GM21381 (cell line): ENCODE results near the gene ANKRD13A.
"Not testable (repeated sequence)": the region's sequence is repeated elsewhere in the genome, so short reads cannot be mapped to it uniquely, and the experiment has no call there.

Source experiments
- ATAC-seq: cut with Tn5 transposase; IDR thresholded peaks from one replicate; pipeline ENCODE4 v1.9.1; 2021; ENCODE audit warnings: mild to moderate bottlenecking, moderate library complexity; ENCODE audit not compliant: unreplicated experiment

ANKRD13A gene

DNA sequence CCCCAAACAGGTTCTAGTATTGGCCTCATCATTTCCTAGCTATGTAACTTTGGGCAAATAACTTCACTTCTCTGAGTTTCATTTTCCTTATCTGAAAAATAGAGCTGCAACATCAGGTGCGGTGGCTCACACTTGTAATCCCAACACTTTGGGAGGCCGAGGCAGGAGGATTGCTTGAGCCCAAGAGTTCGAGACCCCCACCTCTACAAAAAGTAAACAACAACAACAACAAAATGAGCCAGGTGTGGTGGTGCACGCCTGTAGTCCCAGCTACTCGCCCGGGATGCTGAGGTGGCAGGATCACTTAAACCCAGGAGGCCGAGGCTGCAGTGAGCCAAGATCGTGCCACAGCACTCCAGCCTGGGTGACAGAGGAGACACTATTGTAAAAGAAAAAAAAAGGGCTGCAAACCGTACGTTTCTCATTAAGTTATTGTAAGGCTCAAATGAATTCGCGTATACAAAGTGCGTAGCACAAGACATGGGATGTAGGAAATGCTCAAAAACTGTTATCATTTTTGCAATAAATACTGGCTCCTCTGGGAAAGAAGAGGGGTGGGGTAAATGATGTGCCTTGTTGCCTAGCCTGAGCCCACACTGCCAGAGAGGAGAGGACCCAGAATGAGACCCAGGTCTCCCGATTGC, 48.2 kb downstream of the ANKRD13A start:
- ATAC-seq, result no peak

DNA sequence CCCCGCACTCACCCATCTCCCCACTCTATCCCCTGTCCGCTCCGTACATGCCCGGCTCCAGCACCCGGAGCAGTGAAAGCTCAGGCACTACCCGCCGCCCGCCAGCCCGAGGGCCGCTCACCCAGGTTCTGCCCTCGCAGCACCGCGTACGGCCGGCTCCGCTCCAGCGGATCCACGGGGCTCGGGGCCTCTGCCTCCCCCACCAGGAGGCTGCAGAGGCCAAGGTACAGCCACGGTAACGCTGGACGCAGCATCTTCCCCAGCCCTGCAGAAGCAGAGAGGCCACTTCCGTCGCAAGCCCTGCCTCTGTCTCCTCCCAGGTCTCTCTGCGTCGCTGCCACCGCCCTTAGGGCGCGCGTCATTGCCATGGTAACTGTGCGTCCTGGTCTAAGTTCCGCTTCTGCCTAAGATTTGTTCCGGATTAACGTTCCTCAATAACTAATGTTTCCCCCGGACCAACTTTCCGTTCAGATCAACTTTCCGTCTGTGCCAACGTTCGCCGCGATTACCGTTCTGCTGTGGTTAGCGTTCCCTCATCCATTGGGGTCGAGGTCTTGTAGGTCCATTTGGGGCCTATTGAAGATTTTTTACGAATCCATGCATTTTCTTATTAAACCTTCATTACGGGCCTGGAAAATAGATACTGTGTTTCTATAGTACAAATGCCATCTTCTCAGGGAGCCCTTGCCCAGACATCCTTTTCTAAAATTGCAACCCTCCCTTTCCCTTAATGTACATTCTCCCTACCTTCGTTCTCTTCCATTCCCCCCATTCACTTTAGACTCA, 49.2 kb downstream of the ANKRD13A start, which contains the start of gene C12orf76:
Gene C12orf76 (minus strand): TSS at position 281 of the 786 bp plus-strand sequence. CDS start 27 bp downstream, at position 254.
- ATAC-seq, result peak; percentile 99

DNA sequence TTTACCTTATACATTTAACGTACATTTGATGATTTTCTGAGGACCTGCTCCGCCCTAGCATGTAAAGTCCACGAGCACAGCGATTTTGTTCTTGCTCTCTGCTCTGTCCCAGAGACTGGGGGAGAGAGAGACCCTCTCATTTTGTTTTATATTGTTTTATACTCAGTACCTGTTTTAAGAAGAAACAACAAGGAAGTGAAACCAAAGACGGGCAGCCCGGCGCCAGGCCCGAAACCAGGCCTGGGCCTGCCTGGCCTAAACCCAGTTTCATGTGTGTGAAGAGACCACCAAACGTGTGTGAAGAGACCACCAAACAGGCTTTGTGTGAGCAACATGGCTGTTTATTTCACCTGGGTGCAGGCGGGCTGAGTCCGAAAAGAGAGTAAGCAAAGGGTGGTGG, 49.8 kb downstream of the ANKRD13A start:
- not testable (repeated sequence) for ATAC-seq

DNA sequence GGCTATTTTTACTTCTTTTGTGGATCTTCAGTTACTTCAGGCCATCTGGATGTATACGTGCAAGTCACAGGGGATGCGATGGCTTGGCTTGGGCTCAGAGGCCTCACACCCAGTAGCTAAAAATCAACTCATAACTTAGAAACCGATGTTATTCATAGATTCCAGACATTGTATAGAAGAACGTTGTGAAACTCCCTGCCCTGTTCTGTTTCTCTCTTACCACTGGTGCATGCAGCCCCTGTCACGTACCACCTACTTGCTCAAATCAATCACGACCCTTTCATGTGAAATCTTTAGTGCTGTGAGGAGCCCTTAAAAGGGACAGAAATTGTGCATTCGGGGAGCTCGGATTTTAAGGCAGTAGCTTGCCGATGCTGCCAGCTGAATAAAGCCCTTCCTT, 50.4 kb downstream of the ANKRD13A start:
- not testable (repeated sequence) for ATAC-seq

DNA sequence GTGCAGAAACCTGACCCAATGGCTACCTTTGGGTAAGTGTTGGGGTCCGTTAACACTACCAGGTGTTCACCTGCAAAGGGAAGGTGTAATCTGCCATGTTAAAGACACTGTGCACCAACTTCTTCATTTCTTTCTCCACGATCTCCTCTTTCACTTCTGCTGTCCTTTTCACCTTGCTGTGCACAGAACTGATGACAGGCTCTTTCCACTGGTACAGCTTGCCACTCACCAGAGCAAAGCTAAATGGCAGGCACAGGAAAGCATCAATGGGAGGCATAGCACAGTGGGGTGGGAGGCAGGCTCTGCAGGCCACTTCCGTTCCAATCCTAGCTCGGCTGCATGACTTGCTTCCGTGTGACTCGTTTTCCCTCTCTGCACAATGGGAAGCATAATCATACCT, 51.7 kb downstream of the ANKRD13A start:
- no peak for ATAC-seq

DNA sequence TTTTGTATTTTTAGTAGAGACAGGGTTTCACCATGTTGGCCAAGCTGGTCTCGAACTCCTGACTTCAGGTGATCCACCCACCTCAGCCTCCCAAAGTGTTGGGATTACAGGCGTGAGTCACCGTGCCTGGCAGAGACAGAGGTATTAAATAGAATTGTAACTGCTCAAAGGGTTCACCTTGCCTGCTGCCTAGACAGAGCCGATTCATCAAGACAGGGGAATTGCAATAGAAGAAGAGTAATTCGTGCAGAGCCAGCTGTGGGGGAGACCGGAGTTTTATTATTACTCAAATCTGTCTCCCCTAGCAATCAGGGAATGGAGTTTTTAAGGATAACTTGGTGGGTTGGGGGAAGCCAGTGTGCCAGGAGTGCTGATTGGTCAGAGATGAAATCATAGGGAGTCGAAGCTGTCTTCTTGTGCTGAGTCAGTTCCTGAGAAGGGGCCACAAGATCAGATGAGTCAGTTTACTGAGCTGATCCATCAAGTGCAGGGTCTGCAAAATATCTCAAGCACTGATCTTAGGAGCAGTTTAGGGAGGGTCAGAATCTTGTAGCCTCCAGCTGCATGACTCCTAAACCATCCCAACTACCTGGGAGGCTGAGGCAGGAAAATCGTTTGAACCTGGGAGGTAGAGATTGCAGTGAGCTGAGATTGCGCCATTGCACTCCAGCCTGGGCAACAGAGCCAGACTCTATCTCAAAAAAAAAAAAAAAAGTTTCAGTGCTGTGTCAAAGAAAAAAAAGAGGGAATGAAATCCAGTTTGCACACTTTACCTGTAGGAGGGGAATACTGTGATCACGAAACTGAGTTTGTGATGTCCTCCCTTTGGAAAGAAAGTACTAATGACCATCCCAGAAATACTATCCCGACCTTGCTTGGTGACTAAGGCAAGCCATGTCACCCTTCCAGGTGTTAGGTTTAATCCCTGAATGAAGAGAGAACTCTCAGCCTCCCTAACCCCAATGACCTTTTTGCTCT, 56.4 kb downstream of the ANKRD13A start:
- not testable (repeated sequence) for ATAC-seq

DNA sequence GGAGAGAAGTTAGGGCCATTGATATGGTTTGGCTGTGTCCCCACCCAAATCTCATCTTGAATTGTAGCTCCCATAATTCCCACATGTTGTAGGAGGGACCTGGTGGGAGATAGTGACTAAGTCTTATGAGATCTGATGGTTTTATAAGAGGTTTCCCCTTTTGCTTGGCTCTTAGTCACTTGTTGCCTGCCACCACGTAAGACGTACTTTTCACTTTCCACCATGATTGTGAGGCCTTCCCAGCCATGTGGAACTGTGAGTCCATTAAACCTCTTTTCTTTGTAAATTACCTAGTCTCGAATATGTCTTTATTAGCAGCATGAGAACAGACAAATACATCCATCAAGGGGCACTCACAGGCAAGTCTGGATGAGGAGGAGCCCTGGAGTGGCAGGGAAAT, 57.4 kb downstream of the ANKRD13A start:
- not testable (repeated sequence) for ATAC-seq

DNA sequence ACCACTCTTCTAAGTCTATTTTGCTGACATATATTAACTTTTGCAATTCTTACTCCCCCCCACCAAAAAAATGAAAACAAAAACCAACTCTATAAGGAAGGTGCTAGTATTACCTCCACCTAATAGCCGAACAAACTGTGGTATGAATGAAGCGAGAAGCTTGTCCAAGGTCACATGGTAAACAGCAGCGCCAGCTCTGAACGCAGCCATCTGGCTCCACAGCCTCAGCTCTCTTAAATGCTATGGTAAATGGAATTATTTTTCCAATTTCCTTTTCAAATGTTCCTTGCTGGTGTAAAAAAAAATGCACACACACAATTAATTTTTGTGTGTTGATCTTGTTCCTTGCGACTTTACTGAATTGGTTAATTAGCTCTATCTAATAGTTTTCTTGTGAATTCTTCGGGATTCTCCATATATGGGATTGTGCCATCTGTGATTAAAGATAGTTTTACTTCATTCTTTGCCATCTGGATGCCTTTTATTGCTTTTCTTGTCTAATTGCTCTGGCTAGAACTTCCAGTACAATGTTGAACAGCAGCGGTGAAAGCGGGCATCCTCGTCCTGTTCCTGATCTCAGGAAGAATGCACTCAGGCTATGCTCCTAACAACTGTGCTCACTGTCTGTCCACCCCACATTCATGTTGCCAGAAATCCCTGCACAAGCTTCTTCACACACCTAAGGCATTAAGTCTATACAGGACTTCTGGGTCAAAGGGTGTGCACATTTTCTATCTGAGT, 59.8 kb downstream of the ANKRD13A start:
- no peak for ATAC-seq

DNA sequence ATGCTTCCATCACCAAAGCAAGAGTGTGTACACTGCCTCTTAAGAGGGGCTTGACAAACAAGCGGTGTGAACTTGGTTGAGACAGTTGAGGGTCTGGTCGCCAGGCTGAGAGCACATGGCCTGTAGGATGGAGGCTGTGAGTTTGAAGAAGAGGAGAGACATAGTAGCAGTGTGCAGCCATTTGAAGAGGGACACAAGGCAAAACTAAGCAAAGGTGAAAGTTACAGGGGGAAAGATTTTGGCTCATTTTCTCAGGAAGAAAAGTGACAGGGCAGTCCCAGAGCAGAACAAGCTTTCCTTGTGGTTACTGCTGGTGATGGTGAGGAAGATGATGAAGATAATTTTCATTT, 60.4 kb downstream of the ANKRD13A start:
- ATAC-seq, result no peak

DNA sequence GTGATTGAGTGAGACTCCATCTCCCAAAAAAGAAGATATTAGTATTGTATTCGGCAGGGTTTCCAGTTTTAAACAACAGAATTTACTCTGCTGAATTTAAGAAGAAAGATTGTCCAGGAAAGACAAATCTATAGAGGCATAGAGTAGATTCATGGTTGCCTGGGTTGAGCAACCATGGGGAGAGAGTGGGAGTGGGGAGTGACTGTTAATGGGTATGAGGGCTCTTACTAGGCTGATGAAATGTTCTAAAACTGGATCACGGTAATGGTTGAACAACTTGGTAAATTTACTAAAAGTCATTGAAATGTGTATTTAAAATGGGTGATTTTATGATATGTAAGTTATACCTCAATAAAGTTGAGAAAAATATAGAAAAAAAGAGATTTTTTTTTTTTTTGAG, 63.0 kb downstream of the ANKRD13A start:
- ATAC-seq, result no peak

DNA sequence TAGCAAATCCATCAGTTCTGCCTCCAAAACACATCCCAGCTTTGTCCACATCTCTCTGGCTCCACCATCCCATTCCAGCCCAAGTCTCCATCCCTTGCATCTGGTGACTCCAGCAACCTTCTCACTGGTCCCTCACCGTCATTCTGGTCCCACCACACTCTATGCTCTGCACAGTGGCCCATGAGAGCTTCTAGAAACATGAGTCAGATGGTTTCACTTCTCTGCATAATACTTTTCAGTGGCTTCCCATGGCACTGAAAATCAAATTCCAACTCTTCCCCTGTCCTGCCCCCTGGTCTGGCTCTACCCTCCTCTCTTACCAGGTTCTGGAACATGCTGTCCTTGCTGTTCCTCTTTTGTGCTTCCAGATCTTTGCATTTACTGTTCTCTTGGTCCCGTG, 66.3 kb downstream of the ANKRD13A start:
- ATAC-seq, result no peak

DNA sequence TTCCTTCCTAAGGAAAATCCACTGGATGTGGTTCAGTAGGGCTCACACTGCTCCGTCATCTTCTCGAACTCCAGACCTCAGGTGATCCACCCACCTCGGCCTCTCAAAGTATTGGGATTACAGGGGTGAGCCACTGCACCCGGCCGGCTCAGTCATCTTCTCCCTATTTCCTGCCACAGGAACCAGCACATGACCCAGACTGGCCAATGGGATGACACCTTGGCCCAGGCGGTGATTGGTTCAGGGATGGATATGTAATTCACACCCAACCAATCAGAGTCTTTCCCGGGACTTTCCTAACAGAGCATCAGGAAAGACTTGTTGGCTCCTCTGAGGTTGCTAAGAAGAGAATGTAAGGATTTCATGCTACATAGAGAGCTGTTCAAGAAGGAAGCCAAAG, 68.3 kb downstream of the ANKRD13A start:
- ATAC-seq, result no peak

DNA sequence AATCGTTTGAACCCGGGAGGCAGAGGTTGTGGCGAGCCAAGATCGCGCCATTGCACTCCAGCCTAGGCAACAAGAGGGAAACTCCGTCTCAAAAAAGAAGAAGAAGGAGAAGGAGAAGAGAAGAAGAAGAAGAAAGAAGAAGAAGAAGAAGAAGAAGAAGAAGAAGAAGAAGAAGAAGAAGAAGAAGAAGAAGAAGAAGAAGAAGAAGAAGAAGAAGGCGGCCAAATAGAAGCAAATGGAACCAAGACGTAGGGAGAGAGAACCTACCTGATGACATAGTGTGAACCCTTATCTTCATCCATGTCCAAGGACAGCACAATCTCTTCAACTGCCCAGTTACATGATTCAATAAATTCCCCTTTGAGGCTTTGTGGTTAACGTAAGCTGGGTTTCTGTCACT, 68.9 kb downstream of the ANKRD13A start:
- not testable (repeated sequence) for ATAC-seq

DNA sequence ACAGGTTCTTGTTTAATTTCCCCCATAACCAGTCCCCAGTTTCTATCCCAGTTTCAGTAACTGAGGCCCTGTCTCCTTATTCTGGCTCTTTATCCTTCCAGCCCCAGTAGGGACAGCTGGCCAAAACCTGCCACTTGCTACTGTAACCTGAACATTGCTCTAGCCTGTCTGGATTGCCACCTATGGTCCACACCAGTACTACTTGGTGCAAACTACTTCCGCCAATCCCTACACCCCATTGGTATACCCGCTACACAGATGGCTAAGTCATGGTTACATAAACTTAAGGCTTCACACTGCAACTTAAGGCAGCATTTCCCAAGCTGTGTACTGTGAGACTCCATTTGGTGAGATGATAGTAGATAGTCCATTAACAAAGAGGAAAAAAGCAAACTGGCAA, 69.4 kb downstream of the ANKRD13A start:
- no peak for ATAC-seq

DNA sequence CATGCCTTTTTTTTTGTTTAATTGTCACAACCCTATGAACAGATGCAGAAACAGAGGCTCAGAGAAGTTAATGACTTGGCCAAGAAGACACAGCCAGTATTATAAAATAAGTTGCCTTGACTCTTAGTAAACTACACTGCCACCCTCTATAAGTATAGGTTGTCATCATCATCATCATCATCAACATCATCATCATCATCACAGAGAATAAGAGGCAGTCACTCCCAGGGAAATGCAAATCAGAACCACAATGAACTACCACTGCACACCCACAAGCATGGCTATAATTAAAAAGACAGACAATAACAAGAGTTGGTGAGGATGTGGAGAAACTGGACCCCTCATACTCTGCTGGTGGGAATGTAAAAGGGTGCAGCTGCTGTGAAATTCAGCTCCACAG, 72.3 kb downstream of the ANKRD13A start:
- no peak for ATAC-seq

DNA sequence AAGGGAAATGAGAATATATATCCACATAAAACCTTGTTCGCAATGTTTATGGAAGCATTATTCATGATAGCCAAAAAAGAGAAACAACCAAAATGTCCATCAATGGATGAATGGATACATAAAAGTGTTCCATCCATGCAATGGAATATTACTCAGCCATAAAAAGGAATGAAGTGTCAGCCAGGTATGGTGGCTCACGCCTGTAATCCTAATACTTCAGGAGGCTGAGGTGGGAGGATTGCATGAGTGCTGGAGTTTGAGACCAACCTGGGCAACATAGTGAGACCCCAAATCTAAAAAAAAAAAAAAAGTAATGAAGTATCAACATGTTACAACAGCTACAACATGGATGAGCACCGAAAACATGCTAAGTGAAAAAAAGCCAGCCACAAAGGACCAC, 72.7 kb downstream of the ANKRD13A start:
- ATAC-seq, result no peak

DNA sequence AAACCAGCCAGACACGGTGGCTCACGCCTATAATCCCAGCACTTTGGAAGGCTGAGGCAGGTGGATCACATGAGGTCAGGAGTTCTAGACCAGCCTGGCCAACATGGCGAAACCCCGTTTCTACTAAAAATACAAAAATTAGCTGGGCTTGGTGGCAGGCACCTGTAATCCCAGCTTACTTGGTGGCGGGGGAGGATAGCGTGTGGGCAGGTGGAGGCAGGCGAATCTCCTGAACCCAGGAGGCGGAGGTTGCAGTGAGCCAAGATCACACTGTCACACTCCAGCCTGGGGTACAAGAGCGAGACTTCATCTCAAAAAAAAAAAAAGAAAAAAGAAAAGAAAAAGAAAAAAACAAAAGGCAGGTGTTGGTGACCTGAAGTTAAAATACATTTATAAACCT, 73.4 kb downstream of the ANKRD13A start:
- ATAC-seq, result not testable (repeated sequence)

DNA sequence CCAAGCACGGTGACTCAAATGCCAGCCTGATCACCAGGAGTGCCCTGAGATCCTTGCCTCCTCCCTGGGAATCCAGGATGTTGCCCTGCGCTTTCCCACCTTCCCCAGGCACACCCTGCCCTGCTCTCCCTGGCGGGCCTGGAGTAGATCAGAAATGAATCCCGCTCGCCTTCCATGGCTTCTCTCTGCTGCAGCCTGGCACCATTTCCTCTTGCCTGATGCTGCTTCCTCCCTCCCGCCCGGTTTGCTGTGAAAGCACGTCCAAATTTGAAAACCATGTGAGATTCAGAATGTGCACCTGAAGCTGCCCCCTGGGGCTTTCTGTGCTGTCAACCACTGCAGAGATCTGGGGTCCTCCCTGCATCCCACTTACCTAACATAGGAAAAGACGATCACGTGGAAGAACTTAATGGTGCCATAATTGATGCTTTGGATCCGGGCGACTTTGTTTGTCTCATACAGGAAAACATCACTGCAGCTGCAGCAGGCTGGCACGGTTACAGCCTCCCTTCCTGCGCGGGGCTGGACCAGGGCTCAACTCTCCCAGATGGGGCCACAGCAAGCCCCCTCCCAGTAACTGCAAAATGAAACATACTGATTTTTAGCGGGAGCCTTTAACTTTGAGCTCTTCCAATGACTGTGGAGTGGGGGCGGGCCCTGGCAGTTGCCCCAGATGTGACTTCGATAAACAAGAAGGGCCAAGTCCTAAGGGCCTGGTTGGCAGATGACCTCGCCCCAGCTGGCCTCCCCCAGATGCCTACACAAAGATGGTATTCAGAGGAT, 74.0 kb downstream of the ANKRD13A start:
- ATAC-seq, result no peak

DNA sequence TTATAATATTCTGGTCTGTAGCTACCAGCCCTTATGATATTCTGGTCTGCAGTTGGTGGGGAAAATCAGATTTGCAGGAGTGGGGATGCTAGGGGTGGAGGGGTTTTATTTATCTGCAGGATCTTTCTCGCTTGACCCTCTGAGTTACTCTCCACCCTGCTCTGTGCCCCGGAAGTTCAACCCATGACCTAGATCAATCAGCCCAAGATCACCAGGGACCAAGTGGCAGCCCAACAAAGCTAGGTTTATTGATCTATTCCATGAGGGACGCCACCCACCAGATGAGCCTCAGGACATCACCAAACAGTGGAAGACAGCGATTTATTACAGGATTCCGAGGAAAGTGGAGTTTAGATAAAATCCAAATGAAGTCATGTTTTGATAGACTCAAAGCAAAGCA, 74.9 kb downstream of the ANKRD13A start:
- no peak for ATAC-seq

DNA sequence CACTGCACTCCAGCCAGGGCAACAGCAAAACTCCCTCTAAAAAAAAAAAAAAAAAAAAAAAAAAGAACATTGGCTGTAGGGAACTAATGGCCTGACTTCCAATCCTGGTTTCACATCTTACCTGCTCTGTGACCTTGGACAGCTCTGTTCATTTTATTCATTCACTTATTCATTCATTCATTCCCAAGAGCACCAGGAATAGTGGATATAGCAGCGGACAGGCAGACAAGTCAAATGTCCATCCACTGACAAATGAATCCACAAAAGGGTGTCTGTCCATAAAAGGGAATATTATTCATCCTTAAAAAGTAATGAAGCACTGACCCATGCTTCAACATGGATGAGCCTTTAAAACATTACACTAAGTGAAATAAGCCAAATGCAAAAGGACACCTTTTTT, 76.7 kb downstream of the ANKRD13A start:
- ATAC-seq, result no peak
